ENCODE data around the gene PIGQ.

The PIGQ gene

DNA sequence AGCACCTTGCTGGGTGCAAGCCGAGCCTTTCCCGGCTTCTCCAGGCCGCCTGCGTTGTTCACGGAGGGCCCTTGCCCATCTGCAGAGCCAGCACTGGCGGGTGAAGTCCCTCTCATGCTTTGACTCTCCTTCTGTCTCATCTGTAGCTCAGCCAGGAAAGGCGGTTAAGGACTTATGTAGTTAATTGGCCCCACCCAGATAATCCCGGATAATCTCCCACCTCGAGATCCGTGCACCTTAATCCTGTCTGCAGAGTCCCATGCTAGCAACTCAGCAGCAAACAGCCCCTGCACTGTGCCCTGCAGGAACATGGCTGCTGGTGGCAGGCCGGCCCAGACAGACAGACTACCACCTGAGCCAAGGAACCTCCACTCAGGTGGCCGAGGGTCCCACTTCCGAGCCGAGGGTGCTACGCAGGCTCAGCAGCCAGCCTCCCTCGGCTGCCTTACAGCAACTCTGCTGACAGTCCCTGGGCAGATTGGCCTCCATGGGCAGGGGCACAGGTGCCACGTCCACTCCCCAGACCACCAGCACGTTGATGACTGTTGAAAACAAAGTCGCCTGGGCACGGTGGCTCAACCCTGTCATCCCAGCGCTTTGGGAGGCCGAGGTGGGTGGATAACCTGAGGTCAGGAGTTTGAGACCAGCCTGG, 37.0 kb downstream of the PIGQ start:
- DNase-seq (ENCODE audit: low read depth) = no peak

- no peak for DNase-seq (ENCODE audit: low read depth)
These were observed 38.3 kb downstream of the PIGQ start for GRCh38 chr16:608019-608418.

DNA sequence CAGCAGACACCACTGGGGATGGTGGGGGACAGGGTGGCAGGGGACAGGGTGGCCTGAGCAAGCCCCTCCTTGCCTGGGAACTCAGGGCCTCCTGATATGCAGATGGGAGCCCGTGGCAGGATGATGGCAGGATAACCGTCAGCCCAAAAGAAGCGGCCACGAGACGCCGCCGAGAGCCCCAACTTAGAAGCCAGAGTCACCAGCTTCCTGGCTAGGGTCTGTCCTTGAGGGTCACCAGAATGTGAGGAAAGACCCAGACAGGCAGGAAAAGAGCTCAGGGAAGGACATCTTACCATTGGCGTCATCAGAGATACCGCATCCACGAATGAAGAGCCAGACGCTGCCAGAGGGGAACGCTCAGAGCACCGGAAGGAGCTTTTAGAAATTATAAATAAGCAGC, 39.5 kb downstream of the PIGQ start:
- no peak for DNase-seq (ENCODE audit: low read depth)

DNA sequence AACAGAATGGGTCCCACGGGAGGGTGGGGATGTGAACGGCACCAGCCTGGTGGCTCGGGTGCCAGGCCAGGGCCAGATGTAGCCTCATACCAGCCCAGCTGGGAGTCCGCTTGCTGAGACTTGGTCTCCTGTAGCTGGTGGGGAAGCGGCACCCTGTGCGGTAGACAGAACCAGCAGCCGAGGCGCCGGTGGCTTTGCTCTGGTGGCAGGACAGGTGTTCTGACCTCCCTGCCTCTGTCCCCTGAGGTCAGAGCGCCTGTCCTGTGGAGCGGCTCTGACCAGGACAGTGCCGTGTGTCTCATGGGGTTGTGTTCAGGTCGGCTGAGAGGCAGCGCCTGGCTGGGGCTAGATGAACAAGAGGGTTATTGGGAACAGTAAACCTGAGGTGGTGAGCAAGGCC, 40.2 kb downstream of the PIGQ start:
- DNase-seq (ENCODE audit: low read depth) = no peak

DNA sequence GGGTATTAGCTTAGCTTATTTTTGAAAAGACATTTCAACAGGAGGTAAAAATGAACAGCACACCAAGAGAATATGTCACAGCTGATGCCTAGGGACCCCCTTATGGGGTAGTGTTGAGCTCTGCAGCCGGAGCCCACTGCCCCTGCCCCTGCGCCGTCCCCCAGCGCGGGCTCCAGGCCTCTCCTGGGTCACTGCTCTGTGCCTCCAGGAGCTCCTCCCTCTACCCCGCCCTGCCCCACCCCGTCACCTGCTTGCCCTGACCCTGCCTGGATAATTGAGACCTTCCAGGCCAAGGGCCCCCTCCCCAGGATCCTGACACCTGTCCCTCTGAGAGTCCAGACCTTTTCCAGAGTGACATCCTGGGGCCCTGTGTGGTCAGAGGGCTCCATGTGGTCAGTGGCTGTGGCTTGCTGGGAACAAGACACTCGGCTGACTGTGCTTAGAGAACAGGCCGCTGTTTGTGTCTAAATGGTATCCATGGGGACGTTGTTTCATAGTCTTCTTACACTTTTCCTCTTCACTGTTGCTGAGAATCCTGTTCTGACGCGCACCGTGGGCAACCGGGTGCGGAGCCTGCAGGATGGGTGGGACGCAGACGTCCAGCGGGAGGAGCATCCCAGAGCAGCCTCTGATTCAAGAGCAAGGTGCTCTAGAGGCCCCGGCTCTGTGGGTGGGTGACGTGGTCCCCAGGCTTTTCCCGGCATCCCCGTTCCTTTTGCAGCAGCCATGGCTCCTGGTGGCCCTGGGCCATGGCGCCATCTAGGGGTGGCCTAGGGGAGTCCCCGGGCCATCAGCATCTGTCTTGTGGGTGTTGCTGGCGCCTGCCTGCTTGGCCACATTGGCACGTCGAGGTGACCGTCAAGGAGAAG, 41.0 kb downstream of the PIGQ start:
- no peak for DNase-seq (ENCODE audit: low read depth)

DNA sequence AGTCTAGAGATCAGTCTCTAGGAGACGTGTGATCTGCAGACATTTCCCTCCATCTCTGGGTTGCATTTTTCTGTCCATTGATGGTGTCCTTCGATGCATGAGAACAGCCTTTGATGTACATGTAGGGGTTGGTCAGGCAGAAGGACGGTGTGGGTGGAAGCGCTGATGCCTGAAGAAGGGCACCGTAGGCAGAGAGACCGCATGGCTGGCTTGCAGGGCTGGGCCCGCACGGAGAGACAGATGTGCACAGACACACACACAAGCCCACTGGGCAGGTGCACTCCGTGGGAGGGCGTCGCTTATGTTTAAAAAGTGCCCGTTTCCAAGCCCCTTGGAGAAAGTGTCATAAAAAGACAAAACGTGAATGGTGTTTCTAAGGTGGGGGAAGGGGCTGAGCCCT, 45.4 kb downstream of the PIGQ start:
- DNase-seq (ENCODE audit: low read depth) = no peak

DNA sequence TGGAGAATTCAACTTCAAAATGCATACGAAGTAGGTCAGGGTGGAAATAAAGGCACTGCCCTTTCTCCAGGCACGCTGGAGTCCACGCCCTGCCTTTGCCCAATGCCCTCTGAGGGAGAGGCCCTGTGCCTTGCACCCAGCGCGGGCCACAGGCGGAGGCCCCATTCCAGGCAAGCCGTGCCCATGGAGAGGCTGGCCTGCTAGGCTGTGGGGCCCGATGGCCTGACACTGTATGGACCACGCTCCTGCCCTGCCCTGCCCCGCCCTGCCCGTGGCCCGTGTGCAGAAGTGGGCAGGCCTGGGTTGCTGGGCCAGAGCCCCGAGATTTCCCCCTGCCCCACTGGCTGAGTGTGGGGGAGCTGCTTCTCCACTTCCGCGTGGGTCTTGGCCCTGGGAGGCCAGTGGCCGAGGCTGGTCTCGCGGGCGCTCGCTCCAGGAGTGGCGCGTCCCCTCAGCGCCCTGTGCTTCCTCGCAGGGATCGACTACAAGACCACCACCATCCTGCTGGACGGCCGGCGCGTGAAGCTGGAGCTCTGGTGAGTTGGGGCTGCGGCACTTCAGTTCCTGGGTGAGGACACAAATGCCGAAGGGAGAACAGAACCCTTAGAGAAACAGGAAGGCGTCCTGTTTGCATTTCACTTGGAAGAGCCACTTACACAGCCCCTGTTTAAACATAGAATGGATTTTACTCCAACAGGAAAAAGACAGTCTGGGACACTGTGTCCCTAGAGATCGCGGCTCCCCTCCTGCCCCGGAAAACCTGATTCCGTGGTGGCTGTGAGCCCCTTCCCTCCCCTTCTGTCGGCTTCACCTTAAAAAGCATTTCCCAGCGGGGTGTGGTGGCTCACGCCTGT, 47.2 kb downstream of the PIGQ start:
- no peak for DNase-seq (ENCODE audit: low read depth)

- no peak for DNase-seq (ENCODE audit: low read depth)
These were observed 48.1 kb downstream of the PIGQ start for GRCh38 chr16:617855-618254.

DNA sequence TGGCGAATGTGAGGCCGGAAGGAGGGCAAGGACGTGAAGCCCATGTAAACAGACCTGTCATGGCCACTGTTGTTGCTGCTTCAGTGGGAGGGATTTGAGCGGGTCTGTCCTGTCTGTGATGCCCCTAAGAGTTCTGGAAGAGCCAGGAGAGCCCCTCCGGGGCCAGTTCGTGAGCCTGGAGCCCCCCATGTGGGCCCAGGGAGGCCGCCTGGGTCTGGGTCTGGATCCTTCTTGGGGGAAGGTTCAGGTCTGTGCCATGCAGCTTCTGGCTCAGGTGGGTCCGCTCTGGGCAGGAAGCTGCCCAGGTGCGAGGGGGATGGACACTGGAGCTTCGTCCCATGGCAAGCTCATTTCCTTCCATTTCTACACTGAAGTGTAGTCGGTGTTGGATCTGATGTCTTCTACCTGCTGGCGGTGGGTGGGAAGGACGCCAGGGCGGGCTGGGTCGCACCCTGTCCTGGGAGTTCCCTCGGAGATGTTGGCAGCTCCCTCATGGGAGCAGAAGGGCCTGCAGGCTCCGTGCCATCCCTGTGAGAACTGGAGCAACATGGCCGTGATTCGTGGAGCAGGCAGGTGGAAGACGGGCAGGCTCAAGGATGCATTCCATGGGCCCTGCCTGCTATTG, 49.8 kb downstream of the PIGQ start:
- no peak for DNase-seq (ENCODE audit: low read depth)

GRCh38 chr16:620700-621525, 51.1 kb downstream of the PIGQ start:
- DNase-seq (ENCODE audit: low read depth) = no peak

DNA sequence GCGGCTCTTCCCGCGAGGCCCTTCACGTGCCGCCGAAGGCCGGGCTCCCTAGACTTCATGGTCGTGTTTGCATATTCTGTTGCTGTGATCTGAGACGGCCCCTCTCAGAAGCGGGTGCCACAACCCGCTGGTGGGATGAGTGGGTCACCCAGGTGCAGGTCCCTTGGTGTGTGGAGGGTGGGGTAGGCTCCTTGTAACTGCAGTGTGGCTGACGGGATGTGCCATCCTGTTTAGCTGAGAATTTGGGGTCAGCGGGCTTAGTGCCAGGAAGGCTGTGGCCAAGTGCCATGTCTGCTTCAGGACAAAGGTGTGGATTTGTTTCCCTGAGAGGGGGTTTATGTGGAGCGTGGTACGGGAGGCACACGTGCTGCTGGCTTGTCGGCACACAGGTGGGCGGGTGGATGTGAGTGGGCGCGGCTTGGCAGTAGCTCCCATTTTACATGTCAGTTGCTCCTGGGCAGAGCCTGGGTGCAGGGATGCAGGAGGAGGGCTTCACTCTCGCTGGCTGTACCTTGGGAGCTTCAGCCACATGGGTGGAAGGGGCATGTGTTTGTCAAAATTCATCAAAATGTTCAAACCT, 51.8 kb downstream of the PIGQ start:
- no peak for DNase-seq (ENCODE audit: low read depth)

DNA sequence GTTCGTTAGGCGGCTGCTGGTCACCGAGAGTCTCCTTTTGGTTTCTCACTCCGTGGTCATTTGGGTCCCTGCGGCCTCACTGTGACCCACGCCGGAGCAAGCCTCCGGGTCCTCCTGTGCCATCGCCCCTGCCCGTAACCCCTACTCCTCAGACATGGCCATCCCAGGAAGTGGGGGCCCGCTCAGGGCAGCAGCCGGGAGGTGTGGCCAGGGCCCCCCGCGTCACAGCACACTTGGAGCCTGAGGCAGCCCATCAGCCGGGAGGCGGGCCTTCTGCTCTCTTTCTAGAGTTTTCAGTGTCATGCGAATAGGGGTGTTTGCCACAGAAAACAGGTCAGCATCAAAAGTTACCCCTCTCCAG, 53.1 kb downstream of the PIGQ start:
- no peak for DNase-seq (ENCODE audit: low read depth)

DNA sequence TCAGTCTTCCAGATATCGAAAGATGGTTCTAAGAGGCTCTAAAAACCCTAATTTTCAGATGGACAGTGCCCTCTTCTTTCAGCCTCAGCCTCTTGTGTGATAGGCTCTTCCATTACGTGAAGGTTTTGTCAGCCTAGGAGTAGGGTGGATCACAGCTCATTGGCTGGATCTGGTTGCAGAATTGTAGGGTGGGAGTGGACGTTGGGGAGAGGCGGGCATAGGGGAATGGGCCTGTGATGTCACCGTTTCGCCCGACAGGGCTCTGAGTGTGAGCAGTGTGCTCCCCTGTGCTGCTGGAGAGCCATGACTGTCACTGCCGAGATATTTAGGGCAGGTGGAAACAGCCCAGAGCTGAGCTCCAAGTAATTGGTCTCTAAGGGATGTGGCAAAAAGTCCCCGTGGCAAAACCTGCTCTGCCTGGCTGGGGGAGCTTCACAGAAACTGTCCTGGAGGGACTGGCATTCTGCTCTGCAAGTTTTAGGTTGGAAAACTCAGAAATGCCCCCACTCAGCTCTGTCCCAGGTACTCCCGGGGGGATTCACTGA, 54.8 kb downstream of the PIGQ start:
- DNase-seq (ENCODE audit: low read depth) = no peak

- DNase-seq (ENCODE audit: low read depth) = no peak
These were observed 55.6 kb downstream of the PIGQ start for GRCh38 chr16:625117-625976.

DNA sequence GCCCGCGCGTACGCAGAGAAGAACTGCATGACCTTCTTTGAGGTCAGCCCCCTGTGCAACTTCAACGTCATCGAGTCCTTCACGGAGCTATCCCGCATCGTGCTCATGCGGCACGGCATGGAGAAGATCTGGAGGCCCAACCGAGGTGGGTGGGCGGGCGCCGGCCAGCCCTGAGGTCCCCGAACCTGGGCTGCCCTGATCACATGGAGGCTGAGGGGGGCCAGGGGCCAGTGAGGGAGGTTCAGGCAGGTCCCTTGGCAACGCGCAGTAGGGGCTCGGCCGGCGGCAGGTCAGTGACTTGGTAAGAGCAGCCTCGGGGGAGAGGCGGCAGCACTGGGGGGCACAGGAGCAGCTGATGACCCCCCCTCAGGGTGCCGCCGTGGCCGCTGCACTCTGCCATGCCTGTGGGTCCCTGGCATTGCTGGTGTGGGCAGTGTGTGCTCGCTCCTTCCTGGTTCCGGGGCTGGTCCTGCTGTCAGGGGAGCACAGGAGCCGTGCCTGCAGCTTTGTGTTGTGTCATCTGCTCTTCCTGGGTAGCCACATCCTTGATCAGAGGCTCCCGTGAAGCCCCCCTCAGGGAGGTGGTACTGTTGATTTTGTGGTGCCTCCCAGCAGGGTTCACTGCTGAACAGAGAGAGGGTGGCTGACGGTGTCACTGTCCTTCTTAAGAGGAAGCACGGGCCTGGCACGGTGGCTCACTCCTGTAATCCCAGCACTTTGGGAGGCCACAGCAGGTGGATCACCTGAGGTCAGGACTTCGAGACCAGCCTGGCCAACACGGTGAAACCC, 56.4 kb downstream of the PIGQ start:
- no peak for DNase-seq (ENCODE audit: low read depth)

GRCh38 chr16:626787-627453, 57.2 kb downstream of the PIGQ start:
- DNase-seq (ENCODE audit: low read depth) = peak; percentile 86

DNA sequence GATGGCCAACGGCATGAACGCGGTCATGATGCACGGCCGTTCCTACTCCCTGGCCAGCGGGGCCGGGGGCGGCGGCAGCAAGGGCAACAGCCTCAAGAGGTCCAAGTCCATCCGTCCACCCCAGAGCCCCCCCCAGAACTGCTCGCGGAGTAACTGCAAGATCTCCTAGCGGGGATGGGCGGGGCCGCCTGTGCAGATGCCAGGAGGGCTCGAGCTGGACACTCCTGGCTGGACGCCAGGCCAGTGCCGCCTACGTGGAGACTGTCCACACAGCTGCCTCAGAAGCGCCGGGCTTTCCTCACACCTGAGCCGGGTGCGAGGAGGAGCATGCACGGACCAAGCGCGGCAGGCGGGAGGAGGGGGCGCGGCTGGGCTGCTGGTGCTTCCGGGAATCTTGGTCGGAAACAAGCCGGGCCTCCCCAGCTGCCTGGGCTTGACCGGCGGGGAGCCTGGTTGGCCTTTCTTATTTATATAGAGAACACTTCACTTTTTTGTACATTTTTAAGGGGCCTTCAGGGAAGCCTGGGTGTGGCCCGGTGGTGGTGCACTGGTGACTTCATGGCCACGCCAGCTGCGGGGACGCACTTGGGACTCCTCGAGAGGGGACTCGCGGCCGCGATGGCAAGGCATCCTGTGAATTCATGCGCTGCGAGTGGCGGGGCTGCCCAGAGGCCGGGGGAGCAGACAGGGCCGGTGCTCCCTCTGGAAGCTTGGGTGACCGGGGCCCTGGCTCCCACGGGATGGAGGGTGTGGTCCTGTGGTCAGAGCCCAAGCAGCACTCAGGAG, 57.9 kb downstream of the PIGQ start:
- DNase-seq (ENCODE audit: low read depth) = no peak

All from non-pigmented ciliary epithelial cell (primary cell).